HL-60/S4 treated with retinoic acid at 250 ng/mL for 4 days and 3 days (cell line): Measurements from ENCODE around the gene TSGA10IP.

Experiments
- in situ Hi-C: fragments of 300-500 bp; cut with MboI; formaldehyde crosslinking; loops from 2 replicates; pipeline ENCODE4 v1.7.0; 2022; ENCODE audit warnings: low sequenced_read_pairs

Gene TSGA10IP

GRCh38 chr11:65917434-65918210 is 27.7 kb upstream of the TSGA10IP start:
- in situ Hi-C loops = no loop called here

GRCh38 chr11:65918211-65919140 is 26.8 kb upstream of the TSGA10IP start, which contains the start of gene C11orf68:
C11orf68 (minus strand) TSS chr11:65919062; CDS start chr11:65919031, 31 bp downstream.
- in situ Hi-C loops = no loop called here

DNA sequence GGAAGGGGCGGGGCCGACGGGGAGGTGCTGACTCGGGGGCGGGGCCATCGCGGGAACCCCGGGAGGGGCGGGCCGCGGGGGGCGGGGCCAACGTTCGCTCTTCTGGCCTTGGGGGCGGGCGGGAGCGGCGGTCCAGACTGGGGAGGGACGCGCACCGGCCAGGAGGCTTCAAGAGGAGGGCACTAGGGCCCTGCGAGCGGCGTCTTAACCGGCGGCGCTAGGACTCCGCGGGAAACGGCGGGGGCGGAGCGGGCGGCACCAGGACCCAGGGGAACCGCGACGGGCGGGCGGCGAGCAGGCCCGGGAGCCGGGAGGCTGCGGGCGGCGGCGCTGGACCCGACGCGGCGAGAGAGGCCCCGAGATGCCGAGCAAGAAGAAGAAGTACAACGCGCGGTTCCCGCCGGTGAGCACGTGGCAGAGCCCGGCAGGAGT is 26.1 kb upstream of the TSGA10IP start, which contains the start of gene DRAP1:
TSS of gene DRAP1 (plus strand) at position 286 of the 432 bp plus-strand sequence. CDS start at position 362, 76 bp downstream.
- in situ Hi-C loops = no loop called here

GRCh38 chr11:65919573-65920371 is 25.5 kb upstream of the TSGA10IP start:
- in situ Hi-C loops = no loop called here

DNA sequence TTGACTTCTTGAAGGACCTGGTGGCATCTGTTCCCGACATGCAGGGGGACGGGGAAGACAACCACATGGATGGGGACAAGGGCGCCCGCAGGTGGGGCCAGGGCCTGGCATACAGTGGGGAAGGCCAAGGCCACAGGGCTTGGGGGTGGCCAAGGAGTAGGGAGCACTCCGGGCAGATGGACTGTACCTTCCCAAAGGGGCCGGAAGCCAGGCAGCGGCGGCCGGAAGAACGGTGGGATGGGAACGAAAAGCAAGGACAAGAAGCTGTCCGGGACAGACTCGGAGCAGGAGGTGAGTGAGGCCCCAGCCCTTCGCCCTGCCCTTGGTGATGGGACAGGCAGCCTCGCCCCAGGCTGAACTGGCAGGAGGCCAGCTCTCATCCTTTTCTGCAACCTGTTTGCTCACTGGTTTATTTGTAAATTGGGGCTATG is 24.9 kb upstream of the TSGA10IP start:
- in situ Hi-C loops = no loop called here

- in situ Hi-C loops = no loop called here
Observed at GRCh38 chr11:65921033-65921555, 24.2 kb upstream of the TSGA10IP start.

DNA sequence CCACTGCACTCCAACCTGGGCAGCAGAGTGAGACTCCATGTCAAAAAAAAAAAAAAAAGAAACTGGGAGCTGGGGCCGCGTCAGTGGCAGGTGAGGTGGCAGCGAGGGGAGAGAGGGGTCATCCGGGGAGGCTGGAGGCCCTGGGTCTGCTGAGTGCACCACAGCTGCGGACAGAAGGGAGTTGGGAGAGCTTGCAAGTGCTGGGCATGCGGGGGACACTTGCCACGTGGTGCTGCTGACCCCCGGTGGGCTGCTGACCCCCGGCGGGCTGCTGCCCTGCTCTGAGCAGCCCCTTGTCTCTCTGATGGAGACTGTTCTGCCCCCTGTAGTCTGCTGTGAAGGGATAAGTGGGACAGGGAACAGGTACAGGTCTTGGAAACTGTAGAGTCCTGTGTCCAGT is 23.4 kb upstream of the TSGA10IP start:
- in situ Hi-C loops = no loop called here

DNA sequence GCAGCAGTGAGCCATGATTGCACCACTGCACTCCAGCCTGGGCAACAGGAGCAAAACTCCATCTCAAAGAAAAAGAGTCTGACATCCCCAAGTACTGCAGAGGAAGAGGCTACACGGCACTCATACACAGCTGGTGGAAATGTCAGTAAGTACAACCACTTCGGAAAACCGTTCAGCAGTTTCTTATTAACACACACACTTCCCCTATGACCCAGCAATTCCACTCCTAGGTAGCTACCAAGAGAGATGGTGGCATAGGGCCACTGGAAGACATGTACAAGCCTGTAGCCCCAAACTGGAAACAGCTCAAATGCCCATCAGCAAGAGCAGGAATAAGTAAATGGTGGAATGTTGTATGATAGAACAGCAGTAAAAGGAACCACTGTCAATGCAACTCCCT is 22.7 kb upstream of the TSGA10IP start:
- in situ Hi-C loops = no loop called here

- in situ Hi-C loops = no loop called here
Observed at GRCh38 chr11:65925397-65925796, 19.9 kb upstream of the TSGA10IP start.

GRCh38 chr11:65927904-65928397 is 17.3 kb upstream of the TSGA10IP start:
- in situ Hi-C loops = no loop called here

DNA sequence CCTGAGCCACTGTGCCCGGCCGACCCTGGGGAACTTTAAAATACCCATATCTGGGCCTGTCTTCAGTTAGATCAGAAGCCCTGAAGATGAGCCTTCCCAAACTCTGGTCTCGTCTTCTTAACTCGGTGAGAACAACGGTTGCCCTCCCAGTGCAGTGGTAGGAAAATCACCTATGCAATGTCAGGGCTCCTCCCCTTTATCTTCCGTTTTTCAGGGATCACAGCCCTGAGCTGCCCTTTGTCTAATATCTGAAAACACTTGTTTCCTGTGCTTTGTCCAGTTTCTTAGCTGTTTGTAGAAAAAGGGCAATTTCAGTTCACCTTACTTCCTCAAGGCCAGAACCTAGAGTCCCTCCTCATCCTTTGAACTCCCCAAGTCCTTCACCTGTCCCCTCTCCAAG is 16.6 kb upstream of the TSGA10IP start:
- in situ Hi-C loops = no loop called here

- in situ Hi-C loops = no loop called here
Observed at GRCh38 chr11:65931773-65932557, 13.3 kb upstream of the TSGA10IP start.

DNA sequence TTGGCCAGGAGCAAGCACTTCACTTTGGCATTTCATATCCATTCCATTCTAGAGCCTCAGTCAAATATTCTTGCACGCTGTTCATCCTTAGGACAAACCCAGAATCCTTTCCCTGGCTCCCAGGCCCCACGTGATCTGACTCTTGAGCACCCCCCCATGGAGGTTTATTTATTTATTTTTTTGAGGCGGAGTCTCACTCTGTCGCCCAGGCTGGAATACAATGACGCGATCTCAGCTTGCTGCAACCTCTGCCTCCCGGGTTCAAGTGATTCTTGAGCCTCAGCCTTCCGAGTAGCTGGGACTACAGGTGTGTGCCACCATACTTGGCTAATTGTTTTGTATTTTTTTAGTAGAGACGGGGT is 12.7 kb upstream of the TSGA10IP start:
- in situ Hi-C loops = no loop called here

DNA sequence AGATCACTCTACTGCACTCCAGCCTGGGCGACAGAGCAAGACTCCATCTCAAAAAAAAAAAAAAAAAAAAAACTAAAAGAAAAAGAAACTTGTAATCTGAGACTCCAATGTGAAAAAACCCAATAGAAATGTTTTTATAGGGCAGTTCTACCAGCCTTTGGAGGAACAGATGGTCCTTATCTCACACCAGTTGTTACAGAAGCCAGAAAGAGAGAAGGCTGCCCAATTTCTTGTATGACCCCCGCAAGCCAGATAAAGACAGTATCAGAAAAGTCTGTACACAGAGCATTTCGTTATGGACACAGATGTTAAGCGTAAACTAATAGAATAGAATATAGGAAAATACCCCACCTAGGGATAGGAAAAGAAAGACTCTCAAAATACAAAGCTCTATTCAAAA is 11.3 kb upstream of the TSGA10IP start:
- in situ Hi-C loops = no loop called here

GRCh38 chr11:65937766-65938165 is 7.5 kb upstream of the TSGA10IP start:
- in situ Hi-C loops = no loop called here

- in situ Hi-C loops = no loop called here
Observed at GRCh38 chr11:65941720-65942310, 3.5 kb upstream of the TSGA10IP start.

DNA sequence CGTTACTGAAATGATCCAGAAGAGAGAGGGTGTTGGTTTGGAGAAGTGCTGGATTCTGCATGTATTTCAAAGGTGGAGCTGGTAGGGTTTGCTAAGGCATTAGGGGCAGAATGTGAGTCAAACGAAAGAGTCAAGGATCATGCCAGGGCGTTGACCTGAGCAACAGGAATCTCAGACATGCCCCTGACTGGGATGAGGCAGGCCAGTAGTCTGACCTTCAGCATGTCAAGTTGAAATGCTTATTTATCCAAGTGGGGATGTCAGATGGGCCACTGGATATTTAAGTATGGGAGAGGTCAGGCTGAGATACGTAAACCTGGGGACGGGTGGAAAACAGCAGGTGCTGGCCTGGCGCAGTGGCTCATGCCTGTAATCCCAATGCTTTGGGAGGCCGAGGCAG is 2.7 kb upstream of the TSGA10IP start:
- in situ Hi-C loops = no loop called here

DNA sequence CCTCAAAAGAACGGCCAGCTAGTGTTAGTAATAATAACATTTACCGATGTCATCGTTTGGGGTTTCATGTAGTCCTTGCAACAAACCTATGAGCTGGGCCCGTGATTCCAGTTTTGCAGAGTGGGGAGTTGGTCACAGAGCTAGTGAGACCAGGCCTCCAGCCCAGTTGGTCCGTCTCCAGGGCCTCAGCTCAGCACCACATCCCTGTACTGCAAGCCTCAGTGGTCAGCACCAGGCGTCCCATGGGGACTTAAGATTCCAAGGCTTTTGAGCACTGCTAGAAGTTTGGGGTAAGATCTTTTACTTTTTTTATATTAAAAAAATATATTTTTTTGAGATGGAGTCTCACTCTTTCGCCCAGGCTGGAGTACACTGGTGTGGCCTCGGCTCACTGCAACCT is 1.1 kb upstream of the TSGA10IP start:
- in situ Hi-C loops = no loop called here

DNA sequence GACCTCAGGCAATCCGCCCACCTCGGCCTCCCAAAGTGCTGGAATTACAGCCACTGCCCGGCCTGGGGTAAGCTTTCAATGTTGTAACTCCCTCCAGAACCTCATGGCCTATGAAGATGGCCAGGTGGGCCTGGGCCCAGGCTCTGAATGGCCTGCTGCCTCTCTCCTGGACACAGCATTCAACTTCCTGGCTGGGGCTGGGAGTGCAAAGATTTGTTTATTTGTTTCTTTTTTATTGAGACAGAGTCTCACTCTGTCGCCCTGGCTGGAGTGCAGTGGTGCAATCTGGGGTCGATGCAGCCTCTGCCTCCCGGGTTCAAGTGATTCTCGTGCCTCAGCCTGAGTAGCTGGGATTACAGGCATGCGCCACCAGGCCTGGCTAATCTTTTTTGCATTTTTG is 513 bp upstream of the TSGA10IP start:
- in situ Hi-C loops = no loop called here
